Mesothelial cell of epicardium (in vitro differentiated cells): ENCODE results near the gene KIAA0930. TPM values are rescaled to one million over a fixed set of nuclear protein-coding genes. Genes with fewer than 3 reads are reported as not detected.
A peak's percentile ranks its signal among the peaks of the same experiment; 100 is the strongest.

Experiments
- DNase-seq, 2 experiments: peaks; one replicate each; pipeline ENCODE4 v3.0.0; 2021; ENCODE audit warnings: low spot score in 2 of 2; ENCODE audit not compliant: unreplicated experiment in 2 of 2
- H3K27ac Mint-ChIP-seq: 2 replicates; pipeline ENCODE4 v1.8.0; 2021; ENCODE audit warnings: mixed read lengths
- H3K27me3 Mint-ChIP-seq: 2 replicates; pipeline ENCODE4 v1.8.0; 2021; ENCODE audit warnings: low read depth, mixed read lengths
- H3K36me3 Mint-ChIP-seq: 2 replicates; pipeline ENCODE4 v1.8.0; 2021; ENCODE audit warnings: mixed read lengths
- H3K4me1 Mint-ChIP-seq: 2 replicates; pipeline ENCODE4 v1.8.0; 2021; ENCODE audit warnings: mixed read lengths
- H3K4me3 Mint-ChIP-seq: 2 replicates; pipeline ENCODE4 v1.8.0; 2021; ENCODE audit warnings: mild to moderate bottlenecking, moderate library complexity, mixed read lengths
- H3K9me3 Mint-ChIP-seq: 2 replicates; pipeline ENCODE4 v1.8.0; 2021; ENCODE audit warnings: mixed read lengths
- CTCF ChIP-seq: fragments of 200-600 bp; sonication (generic); IDR thresholded peaks from one replicate; pipeline ENCODE4 v1.5.0; 2021; ENCODE audit warnings: antibody characterized with exemption; ENCODE audit not compliant: unreplicated experiment
- total RNA-seq: library from RNA; stranded (reverse); gene quantifications from 3 replicates; pipeline ENCODE4 v1.2.1, GENCODE V29; 2021

Gene KIAA0930
- total RNA-seq, 1 donor from 2014 or later = 31.1 TPM

GRCh38 chr22:45211848-45212247 lies 28.8 kb downstream of the KIAA0930 start:
- no peak for DNase-seq
- Mint-ChIP-seq H3K27ac (peak overlapping the region; percentile 25), H3K9me3 (no peaks in the 10 kb centered on the region), H3K4me3 (no peak overlapping the region), H3K27me3 (peaks cover 11% of the 10 kb centered on the region), H3K4me1 (peaks cover 36% of the 10 kb centered on the region), H3K36me3 (peaks cover 2% of the 10 kb centered on the region)
- no peak for TF ChIP-seq CTCF

DNA sequence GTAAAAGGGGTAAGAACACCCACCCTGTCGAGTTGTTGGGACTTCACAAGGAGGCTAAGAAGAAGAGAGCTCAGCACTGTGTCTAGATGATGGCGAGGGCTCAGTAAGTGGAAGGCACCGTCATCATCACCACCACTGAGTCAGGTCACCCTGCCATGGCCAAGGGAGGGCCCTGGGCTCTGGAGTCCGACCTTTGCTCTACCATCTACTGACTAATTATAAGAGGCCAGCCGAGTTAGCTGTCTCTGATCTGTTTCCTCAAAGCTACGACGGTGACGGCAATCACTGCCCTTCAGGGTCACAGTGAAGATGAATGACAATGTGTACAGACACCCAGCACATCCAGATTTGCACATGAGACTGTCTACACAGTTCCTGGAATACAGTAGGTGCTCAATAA lies 29.3 kb downstream of the KIAA0930 start:
- TF ChIP-seq CTCF = no peak
- Mint-ChIP-seq H3K4me1 (peaks cover 34% of the 10 kb centered on the region), H3K36me3 (peaks cover 2% of the 10 kb centered on the region), H3K9me3 (no peaks in the 10 kb centered on the region), H3K27ac (peak overlapping the region; percentile 53), H3K27me3 (peaks cover 11% of the 10 kb centered on the region), H3K4me3 (no peak overlapping the region)
- no peak for DNase-seq

GRCh38 chr22:45210991-45211390 lies 29.7 kb downstream of the KIAA0930 start:
- H3K4me3 Mint-ChIP-seq = no peak overlapping the region
- peaks cover 5% of the 10 kb centered on the region for H3K36me3 Mint-ChIP-seq
- peak overlapping the region; percentile 53 for H3K27ac Mint-ChIP-seq
- TF ChIP-seq CTCF = no peak
- no peak for DNase-seq
- H3K4me1 Mint-ChIP-seq = peaks cover 33% of the 10 kb centered on the region
- no peaks in the 10 kb centered on the region for H3K9me3 Mint-ChIP-seq
- peaks cover 11% of the 10 kb centered on the region for H3K27me3 Mint-ChIP-seq

DNA sequence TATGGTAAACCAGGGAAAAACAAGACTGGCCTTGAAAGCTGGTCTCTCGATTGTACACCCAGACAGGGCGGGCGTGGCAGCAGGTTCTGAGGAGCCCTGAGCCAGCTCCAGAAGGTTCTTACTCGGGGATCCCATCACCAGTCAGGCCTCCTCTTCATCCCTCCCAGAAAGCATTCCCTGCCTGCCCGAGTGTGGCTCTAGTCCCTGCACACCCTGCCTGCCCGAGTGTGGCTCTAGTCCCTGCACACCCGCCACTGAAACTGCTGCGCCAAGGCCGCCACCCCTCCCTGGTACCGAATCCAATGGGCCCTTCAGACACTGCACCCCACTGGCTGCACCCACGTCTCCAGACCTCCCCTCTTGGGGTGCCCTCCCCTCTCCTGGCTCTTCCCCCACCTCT lies 30.1 kb downstream of the KIAA0930 start:
- Mint-ChIP-seq H3K27me3 (peaks cover 11% of the 10 kb centered on the region), H3K4me1 (peaks cover 33% of the 10 kb centered on the region), H3K27ac (peak overlapping the region; percentile 53), H3K36me3 (peaks cover 5% of the 10 kb centered on the region), H3K9me3 (no peaks in the 10 kb centered on the region), H3K4me3 (no peak overlapping the region)
- TF ChIP-seq CTCF = no peak
- DNase-seq = no peak

- H3K4me1 Mint-ChIP-seq = peaks cover 33% of the 10 kb centered on the region
- no peak for DNase-seq
- H3K36me3 Mint-ChIP-seq = peaks cover 5% of the 10 kb centered on the region
- peaks cover 11% of the 10 kb centered on the region for H3K27me3 Mint-ChIP-seq
- H3K27ac Mint-ChIP-seq = no peak overlapping the region
- no peak for TF ChIP-seq CTCF
- H3K9me3 Mint-ChIP-seq = no peaks in the 10 kb centered on the region
- no peak overlapping the region for H3K4me3 Mint-ChIP-seq
Measured at GRCh38 chr22:45210174-45210573, 30.5 kb downstream of the KIAA0930 start.
